ENCODE results near the gene RGS14.
"Not testable (repeated sequence)": the region's sequence is repeated elsewhere in the genome, so short reads cannot be mapped to it uniquely, and the experiment has no call there.

Gene RGS14

GRCh38 chr5:177327539-177328522, 29.9 kb upstream of the RGS14 start:
- no peak for DNase-seq (ENCODE audit: low read depth in 2 of 2)

- DNase-seq (ENCODE audit: low read depth in 2 of 2) = no peak
Observed at GRCh38 chr5:177328545-177329231, 29.0 kb upstream of the RGS14 start.

GRCh38 chr5:177329883-177330282, 27.8 kb upstream of the RGS14 start:
- no peak for DNase-seq (ENCODE audit: low read depth in 2 of 2)

GRCh38 chr5:177330991-177331842, 26.5 kb upstream of the RGS14 start:
- no peak for DNase-seq (ENCODE audit: low read depth in 2 of 2)

GRCh38 chr5:177332031-177332895, 25.5 kb upstream of the RGS14 start:
- DNase-seq (ENCODE audit: low read depth in 2 of 2) = no peak

GRCh38 chr5:177332896-177333260, 24.8 kb upstream of the RGS14 start:
- DNase-seq (ENCODE audit: low read depth in 2 of 2) = no peak

- DNase-seq (ENCODE audit: low read depth in 2 of 2) = no peak
Observed at GRCh38 chr5:177333420-177334154, 24.1 kb upstream of the RGS14 start.

DNA sequence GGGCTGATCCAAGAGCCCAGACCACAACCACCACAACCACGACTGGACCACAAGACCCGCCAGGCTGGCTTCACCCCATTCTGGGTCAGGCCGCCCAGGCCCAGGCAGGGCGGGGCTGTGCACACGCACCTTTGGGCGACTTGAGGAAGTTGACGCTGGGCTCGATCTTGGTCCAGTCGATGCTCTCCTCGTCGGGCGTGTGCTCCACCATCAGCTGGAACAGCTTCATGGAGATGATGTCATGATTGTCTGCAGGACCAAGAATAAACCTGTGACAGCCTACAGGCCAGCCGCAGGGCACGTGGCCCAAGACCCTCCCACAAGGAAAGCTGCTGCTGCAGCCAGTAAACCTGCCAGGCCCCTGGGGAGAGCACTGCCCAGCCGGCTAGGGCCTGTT, 23.6 kb upstream of the RGS14 start:
- DNase-seq (ENCODE audit: low read depth in 2 of 2) = no peak

GRCh38 chr5:177334781-177335700, 22.7 kb upstream of the RGS14 start:
- DNase-seq (ENCODE audit: low read depth in 2 of 2) = no peak

DNA sequence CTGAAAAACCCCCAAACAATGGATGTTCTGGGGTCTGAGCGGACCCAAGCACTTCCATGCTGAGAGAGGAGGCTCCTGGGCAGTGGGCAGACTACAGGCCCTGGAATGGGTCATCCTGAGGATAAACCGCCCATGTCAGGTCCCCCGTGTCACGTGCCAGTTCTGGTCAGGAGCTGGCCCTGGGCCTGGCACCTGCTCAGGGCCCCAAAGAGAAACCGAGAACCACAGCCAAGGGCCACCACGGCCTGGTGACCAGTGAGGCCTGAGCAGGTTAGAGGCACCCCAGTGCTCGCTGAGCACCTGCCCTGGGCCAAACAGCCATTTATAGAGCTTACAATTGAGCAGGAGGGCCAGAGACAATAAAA, 22.0 kb upstream of the RGS14 start:
- DNase-seq (ENCODE audit: low read depth in 2 of 2) = no peak

GRCh38 chr5:177336112-177336511, 21.6 kb upstream of the RGS14 start:
- no peak for DNase-seq (ENCODE audit: low read depth in 2 of 2)

GRCh38 chr5:177336603-177337494, 20.9 kb upstream of the RGS14 start:
- no peak for DNase-seq (ENCODE audit: low read depth in 2 of 2)

- no peak for DNase-seq (ENCODE audit: low read depth in 2 of 2)
Observed at GRCh38 chr5:177338251-177339106, 19.2 kb upstream of the RGS14 start.

- DNase-seq (ENCODE audit: low read depth in 2 of 2) = no peak
Observed at GRCh38 chr5:177339107-177339638, 18.6 kb upstream of the RGS14 start.

DNA sequence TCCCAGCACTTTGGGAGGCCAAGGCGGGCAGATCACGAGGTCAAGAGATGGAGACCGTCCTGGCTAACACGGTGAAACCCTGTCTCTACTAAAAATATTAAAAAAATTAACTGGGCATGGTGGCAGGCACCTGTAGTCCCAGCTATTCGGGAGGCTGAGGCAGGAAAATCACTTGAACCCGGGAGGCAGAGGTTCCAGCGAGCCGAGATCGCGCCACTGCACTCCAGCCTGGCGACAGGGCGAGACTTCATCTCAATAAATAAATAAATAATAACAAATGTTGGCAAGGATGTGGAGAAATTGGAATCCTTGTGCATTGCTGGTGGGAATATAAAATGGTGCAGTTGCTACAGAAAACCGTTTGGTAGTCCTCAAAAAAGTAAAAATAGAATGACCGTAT, 14.7 kb upstream of the RGS14 start:
- not testable (repeated sequence) for DNase-seq (ENCODE audit: low read depth in 2 of 2)

DNA sequence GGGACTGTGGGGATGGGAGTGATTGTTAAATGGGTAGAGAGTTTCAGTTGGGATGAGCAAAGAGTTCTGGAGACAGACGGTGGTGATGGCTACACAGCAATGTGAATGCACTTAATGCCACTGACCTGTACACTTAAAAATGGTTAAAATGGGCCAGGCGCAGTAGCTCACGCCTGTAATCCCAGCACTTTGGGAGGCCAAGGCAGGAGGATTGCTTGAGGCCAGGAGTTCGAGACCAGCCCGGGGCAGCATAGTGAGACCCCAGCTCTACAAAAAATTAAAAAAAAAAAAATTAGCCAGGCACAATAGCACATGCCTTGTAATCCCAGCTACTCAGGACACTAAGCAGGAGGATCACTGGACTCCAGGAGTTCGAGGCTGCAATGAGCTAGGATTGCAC, 13.9 kb upstream of the RGS14 start:
- DNase-seq (ENCODE audit: low read depth in 2 of 2) = no peak

- DNase-seq (ENCODE audit: low read depth in 2 of 2) = no peak
Observed at GRCh38 chr5:177344891-177345290, 12.8 kb upstream of the RGS14 start.

All from stimulated activated CD8-positive, alpha-beta memory T cell treated with anti-CD3 and anti-CD28 coated beads, Interleukin-15, amount 100 ng/mL, for 48 hours (primary cell).